Endothelial cell of umbilical vein (primary cell): ENCODE data around the gene PAQR8.

Experiments used
- EZH2 ChIP-seq: IDR thresholded peaks from 2 replicates; pipeline ENCODE4 v1.6.1; 2012; ENCODE audit warnings: borderline replicate concordance, low read depth, mild to moderate bottlenecking, moderate library complexity, low read length, inconsistent platforms; ENCODE audit not compliant: severe bottlenecking
- GATA2 ChIP-seq: IDR thresholded peaks from 2 replicates; pipeline ENCODE4 v1.7.0; 2011; ENCODE audit warnings: low read depth, mild to moderate bottlenecking, moderate library complexity, mixed read lengths, low read length; ENCODE audit not compliant: insufficient read length, insufficient read depth
- JUN ChIP-seq: IDR thresholded peaks from 2 replicates; pipeline ENCODE4 v1.6.1; 2011; ENCODE audit warnings: borderline replicate concordance, low read depth; ENCODE audit not compliant: insufficient read length, insufficient read depth
- MYC ChIP-seq: IDR thresholded peaks from one replicate; pipeline ENCODE4 v1.6.1; 2011; ENCODE audit warnings: mild to moderate bottlenecking, low read depth, low read length
- POLR2A ChIP-seq: IDR thresholded peaks from 2 replicates; pipeline ENCODE4 v1.6.1; 2012; ENCODE audit warnings: low read depth, mild to moderate bottlenecking, control low read depth, low read length
- POLR2AphosphoS5 ChIP-seq: IDR thresholded peaks from 2 replicates; pipeline ENCODE4 v1.6.1; 2012; ENCODE audit warnings: low read depth, mild to moderate bottlenecking, control low read depth, low read length, moderate library complexity; ENCODE audit not compliant: insufficient read depth
- TF ChIP-seq, protein P1 (sequence below), 2 donors: IDR thresholded peaks; 1 replicate in 1 of 2; 2 replicates in 1 of 2; pipeline ENCODE4 v1.5.1; 2011; ENCODE audit warnings: low read length in 2 of 2, mild to moderate bottlenecking in 2 of 2, moderate library complexity in 2 of 2, control low read depth in 1 of 2, inconsistent platforms in 1 of 2, low read depth in 1 of 2; ENCODE audit not compliant: insufficient read depth in 1 of 2; ENCODE audit errors: extremely low read depth in 1 of 2
- TF ChIP-seq, protein P2 (sequence below): IDR thresholded peaks from 2 replicates; pipeline ENCODE4 v1.6.1; 2011; ENCODE audit not compliant: insufficient read depth, insufficient read length

DNA sequence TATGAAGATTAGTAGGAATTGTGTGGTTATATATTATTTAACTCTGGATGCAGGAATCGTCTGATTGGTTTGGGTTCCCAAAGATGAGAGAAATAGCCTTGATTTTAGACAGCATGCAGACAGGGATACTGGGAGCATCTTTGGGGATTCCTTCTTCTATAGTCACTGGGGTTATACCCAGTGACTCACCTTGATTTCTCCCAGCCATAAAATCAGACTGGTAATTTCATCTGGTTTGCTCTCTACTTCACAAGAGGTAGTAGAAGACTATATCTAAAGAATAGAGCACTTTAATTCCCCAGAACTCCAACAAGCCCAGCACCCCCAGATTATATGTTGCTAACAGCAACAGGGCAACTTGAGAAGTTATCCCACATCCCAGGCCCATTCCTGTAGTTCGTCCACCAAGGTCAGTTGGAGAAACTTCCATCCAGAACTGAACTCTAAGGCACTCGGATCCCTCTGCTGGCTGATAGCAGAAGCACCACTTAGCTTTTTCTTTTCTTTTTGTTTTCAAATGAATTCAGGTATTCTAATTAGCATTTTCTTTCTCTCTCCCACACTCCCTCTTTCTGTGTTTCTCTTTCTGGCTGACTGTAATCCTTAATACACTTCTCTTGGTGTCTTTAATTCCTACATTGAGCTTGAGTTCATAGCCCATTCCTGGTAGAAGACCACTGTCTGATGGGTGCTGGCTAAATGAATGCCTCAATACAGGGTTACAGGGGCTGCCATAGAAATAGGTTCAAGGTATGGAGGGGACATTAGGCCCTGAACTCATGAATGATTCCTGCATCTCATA, 37.8 kb downstream of the PAQR8 start:
- TF ChIP-seq, protein P1, sequence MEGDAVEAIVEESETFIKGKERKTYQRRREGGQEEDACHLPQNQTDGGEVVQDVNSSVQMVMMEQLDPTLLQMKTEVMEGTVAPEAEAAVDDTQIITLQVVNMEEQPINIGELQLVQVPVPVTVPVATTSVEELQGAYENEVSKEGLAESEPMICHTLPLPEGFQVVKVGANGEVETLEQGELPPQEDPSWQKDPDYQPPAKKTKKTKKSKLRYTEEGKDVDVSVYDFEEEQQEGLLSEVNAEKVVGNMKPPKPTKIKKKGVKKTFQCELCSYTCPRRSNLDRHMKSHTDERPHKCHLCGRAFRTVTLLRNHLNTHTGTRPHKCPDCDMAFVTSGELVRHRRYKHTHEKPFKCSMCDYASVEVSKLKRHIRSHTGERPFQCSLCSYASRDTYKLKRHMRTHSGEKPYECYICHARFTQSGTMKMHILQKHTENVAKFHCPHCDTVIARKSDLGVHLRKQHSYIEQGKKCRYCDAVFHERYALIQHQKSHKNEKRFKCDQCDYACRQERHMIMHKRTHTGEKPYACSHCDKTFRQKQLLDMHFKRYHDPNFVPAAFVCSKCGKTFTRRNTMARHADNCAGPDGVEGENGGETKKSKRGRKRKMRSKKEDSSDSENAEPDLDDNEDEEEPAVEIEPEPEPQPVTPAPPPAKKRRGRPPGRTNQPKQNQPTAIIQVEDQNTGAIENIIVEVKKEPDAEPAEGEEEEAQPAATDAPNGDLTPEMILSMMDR (IDR thresholded peaks at IDR 0.05; ENCODE audit: extremely low read depth in 1 of 2, insufficient read depth in 1 of 2, low read depth in 1 of 2, low read length in 2 of 2), result peak; percentile 75 to 81
- TF ChIP-seq, protein P2, sequence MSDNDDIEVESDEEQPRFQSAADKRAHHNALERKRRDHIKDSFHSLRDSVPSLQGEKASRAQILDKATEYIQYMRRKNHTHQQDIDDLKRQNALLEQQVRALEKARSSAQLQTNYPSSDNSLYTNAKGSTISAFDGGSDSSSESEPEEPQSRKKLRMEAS, result no peak
- TF ChIP-seq POLR2A (no peak), MYC (no peak), EZH2 (no peak), JUN (no peak), POLR2AphosphoS5 (no peak), GATA2 (no peak)
